Pericardium fibroblast (primary cell): Measurements from ENCODE around the gene ACTMAP. TPM values are rescaled to one million over a fixed set of nuclear protein-coding genes. Genes with fewer than 3 reads are reported as not detected.

Experiments
- total RNA-seq: library from RNA; depleted of rRNA; stranded (reverse); fragments of >200 nt; gene quantifications from 2 replicates; pipeline ENCODE4 v1.2.3, GENCODE V29; 2015

Gene ACTMAP
- total RNA-seq, result 5.7 and 10.1 TPM in 2 replicates

GRCh38 chr19:40750058-40750873 lies at the start of gene ACTMAP:
Gene ACTMAP, minus strand, starts transcription at chr19:40750477. Its CDS starts 674 bp downstream, at chr19:40749803.

GRCh38 chr19:40798683-40799557 lies 48.6 kb upstream of the ACTMAP start, which contains the start of gene EGLN2:
Gene EGLN2, plus strand, starts transcription at chr19:40799191. Its CDS starts 1,382 bp downstream, at chr19:40800573.

GRCh38 chr19:40777937-40778705 lies 27.8 kb upstream of the ACTMAP start, which contains the start of gene RAB4B:
Gene RAB4B, plus strand, starts transcription at chr19:40778247. Its CDS starts 129 bp downstream, at chr19:40778376.

GRCh38 chr19:40774916-40775631 lies 24.8 kb upstream of the ACTMAP start, which contains the start of gene MIA:
Gene MIA, plus strand, starts transcription at chr19:40775521. Its CDS starts 22 bp downstream, at chr19:40775543.

GRCh38 chr19:40750874-40751537 lies 729 bp upstream of the ACTMAP start, which contains the start of gene SNRPA:
Gene SNRPA, plus strand, starts transcription at chr19:40751203. Its CDS starts 206 bp downstream, at chr19:40751409.

GRCh38 chr19:40716482-40717324 lies 33.6 kb downstream of the ACTMAP start, which contains the start of the genes COQ8B and ITPKC:
Gene COQ8B, minus strand, starts transcription at chr19:40716886. Its CDS starts 2,254 bp downstream, at chr19:40714632.
Gene ITPKC, plus strand, starts transcription at chr19:40717112. Its CDS starts 24 bp downstream, at chr19:40717136.

Other genes with a start within 250 kb of the ACTMAP start
- 35.7 and 46.7 TPM in 2 replicates for gene SHKBP1, start 173.6 kb downstream of the ACTMAP start, total RNA-seq
- 87.1 and 97.0 TPM in 2 replicates for gene LTBP4, start 149.1 kb downstream of the ACTMAP start, total RNA-seq
- 51.6 and 57.1 TPM in 2 replicates for gene NUMBL, start 59.8 kb downstream of the ACTMAP start, total RNA-seq
- gene COQ8B, start 33.6 kb downstream of the ACTMAP start, total RNA-seq, result 18.6 and 26.3 TPM in 2 replicates
- 26.1 and 34.7 TPM in 2 replicates for gene ITPKC, start 33.4 kb downstream of the ACTMAP start, total RNA-seq
- 43.1 and 46.5 TPM in 2 replicates for gene SNRPA, start 726 bp upstream of the ACTMAP start, total RNA-seq
- not detected in 2 replicates for gene MIA, start 25.0 kb upstream of the ACTMAP start, total RNA-seq
- gene RAB4B, start 27.8 kb upstream of the ACTMAP start, total RNA-seq, result 21.3 and 37.3 TPM in 2 replicates
- 70.1 and 114 TPM in 2 replicates for gene EGLN2, start 48.7 kb upstream of the ACTMAP start, total RNA-seq
- not detected in 2 replicates for gene CYP2A6, start 100.0 kb upstream of the ACTMAP start, total RNA-seq
- gene CYP2A7, start 131.8 kb upstream of the ACTMAP start, total RNA-seq, result not detected in 2 replicates
- not detected in 2 replicates for gene CYP2B6, start 240.8 kb upstream of the ACTMAP start, total RNA-seq